CD4-positive, alpha-beta T cell treated with Interleukin-17A for 1 hour (primary cell): ENCODE measurements around the gene TMEM88.
A peak's percentile ranks its signal among the peaks of the same experiment; 100 is the strongest.
"Not testable (repeated sequence)": the region's sequence is repeated elsewhere in the genome, so short reads cannot be mapped to it uniquely, and the experiment has no call there.

ENCODE experiments used
- DNase-seq: peaks from one replicate; pipeline ENCODE4 v3.0.0-alpha.2; 2020

Gene TMEM88

GRCh38 chr17:7857713-7858521, 3.1 kb downstream of the TMEM88 start, which contains the start of gene CYB5D1:
Gene CYB5D1, plus strand, starts transcription at chr17:7858003. Its CDS starts 132 bp downstream, at chr17:7858135.
- DNase-seq, result peak; percentile 96

GRCh38 chr17:7858522-7858810, 3.6 kb downstream of the TMEM88 start:
- DNase-seq, result peak; percentile 59

- no peak for DNase-seq
Measured at GRCh38 chr17:7859028-7859427, 4.2 kb downstream of the TMEM88 start.

GRCh38 chr17:7862692-7863437, 8.0 kb downstream of the TMEM88 start:
- peak; percentile 71 for DNase-seq

GRCh38 chr17:7864384-7864783, 9.5 kb downstream of the TMEM88 start:
- DNase-seq, result not testable (repeated sequence)

GRCh38 chr17:7864995-7865650, 10.3 kb downstream of the TMEM88 start:
- no peak for DNase-seq

GRCh38 chr17:7867881-7868329, 13.0 kb downstream of the TMEM88 start:
- peak; percentile 40 for DNase-seq

GRCh38 chr17:7873051-7873450, 18.2 kb downstream of the TMEM88 start:
- DNase-seq, result no peak

GRCh38 chr17:7875804-7876370, 21.0 kb downstream of the TMEM88 start:
- DNase-seq, result no peak

- no peak for DNase-seq
Measured at GRCh38 chr17:7878234-7878633, 23.4 kb downstream of the TMEM88 start.

- DNase-seq, result no peak
Measured at GRCh38 chr17:7880076-7880868, 25.4 kb downstream of the TMEM88 start.

- no peak for DNase-seq
Measured at GRCh38 chr17:7881276-7882054, 26.6 kb downstream of the TMEM88 start.

GRCh38 chr17:7882068-7882467, 27.2 kb downstream of the TMEM88 start:
- no peak for DNase-seq

- no peak for DNase-seq
Measured at GRCh38 chr17:7882629-7883028, 27.8 kb downstream of the TMEM88 start.

- DNase-seq, result peak; percentile 78
Measured at GRCh38 chr17:7883781-7884386, 29.0 kb downstream of the TMEM88 start.

- DNase-seq, result peak; percentile 56
Measured at GRCh38 chr17:7884581-7885366, 29.9 kb downstream of the TMEM88 start.

GRCh38 chr17:7885367-7886226, 30.7 kb downstream of the TMEM88 start:
- peak; percentile 59 for DNase-seq

- DNase-seq, result peak; percentile 79
Measured at GRCh38 chr17:7886227-7887037, 31.6 kb downstream of the TMEM88 start.
